ENCODE measurements around the gene KRTAP23-1.

The KRTAP23-1 gene

DNA sequence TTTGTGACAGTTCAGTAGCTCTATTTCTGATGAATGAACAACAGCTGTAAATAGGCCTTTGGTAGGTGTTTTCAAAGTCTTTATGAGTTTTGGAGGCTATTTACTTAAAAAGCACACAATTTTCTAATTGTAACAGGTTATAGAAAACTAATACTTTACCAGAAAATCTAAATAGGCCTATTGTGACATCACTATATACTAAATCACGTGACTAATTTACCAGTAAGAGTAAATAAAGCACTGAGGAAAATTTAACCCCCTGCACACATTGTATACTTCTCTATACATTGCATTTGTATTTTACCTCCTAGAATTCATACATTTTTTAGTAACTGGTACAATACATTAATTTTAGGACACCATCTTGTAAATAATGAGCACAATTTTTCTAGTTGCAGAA is 43.3 kb downstream of the KRTAP23-1 start:
- H3K9me3 ChIP-seq (ENCODE audit: low read length): no peaks in the 10 kb centered on the region
- H4K20me1 ChIP-seq (ENCODE audit: insufficient read depth, low read length): no peaks in the 10 kb centered on the region
- no peak overlapping the region for H2AFZ ChIP-seq (ENCODE audit: low read length)
- H3K4me3 ChIP-seq (ENCODE audit: low read depth, low read length, poor library complexity, severe bottlenecking): no peak overlapping the region
- H3K27me3 ChIP-seq (ENCODE audit: insufficient read depth, low read length): no peaks in the 10 kb centered on the region
- H3F3A ChIP-seq (ENCODE audit: insufficient read depth, low read length): no peaks in the 10 kb centered on the region
- no peak overlapping the region for H3K4me2 ChIP-seq (ENCODE audit: low read length)
- no peaks in the 10 kb centered on the region for H3K36me3 ChIP-seq (ENCODE audit: insufficient read depth, low read length)
- no peak overlapping the region for H3K27ac ChIP-seq (ENCODE audit: low read depth, low read length, poor library complexity, severe bottlenecking)
- H3K4me1 ChIP-seq (ENCODE audit: insufficient read depth, low read length, severe bottlenecking): no peaks in the 10 kb centered on the region
- no peaks in the 10 kb centered on the region for H3K79me2 ChIP-seq (ENCODE audit: insufficient read depth, low read length)
- no peaks in the 10 kb centered on the region for H3K9me2 ChIP-seq (ENCODE audit: low read depth, low read length)
- no peak overlapping the region for H3K9ac ChIP-seq (ENCODE audit: low read length)
- TF ChIP-seq, protein P1, sequence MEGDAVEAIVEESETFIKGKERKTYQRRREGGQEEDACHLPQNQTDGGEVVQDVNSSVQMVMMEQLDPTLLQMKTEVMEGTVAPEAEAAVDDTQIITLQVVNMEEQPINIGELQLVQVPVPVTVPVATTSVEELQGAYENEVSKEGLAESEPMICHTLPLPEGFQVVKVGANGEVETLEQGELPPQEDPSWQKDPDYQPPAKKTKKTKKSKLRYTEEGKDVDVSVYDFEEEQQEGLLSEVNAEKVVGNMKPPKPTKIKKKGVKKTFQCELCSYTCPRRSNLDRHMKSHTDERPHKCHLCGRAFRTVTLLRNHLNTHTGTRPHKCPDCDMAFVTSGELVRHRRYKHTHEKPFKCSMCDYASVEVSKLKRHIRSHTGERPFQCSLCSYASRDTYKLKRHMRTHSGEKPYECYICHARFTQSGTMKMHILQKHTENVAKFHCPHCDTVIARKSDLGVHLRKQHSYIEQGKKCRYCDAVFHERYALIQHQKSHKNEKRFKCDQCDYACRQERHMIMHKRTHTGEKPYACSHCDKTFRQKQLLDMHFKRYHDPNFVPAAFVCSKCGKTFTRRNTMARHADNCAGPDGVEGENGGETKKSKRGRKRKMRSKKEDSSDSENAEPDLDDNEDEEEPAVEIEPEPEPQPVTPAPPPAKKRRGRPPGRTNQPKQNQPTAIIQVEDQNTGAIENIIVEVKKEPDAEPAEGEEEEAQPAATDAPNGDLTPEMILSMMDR (IDR thresholded peaks at IDR 0.05; ENCODE audit: low read length): no peak
- TF ChIP-seq EZH2 (IDR thresholded peaks at IDR 0.05; ENCODE audit: borderline replicate concordance, low read length): no peak

Data from OCI-LY1 (cell line).